Bronchial epithelial cell (primary cell): ENCODE data around the gene GBE1. TPM values are rescaled to one million over a fixed set of nuclear protein-coding genes. Genes with fewer than 3 reads are reported as not detected.

Experiments
- DNase-seq: peaks from one replicate; pipeline ENCODE4 v3.0.0-alpha.2; 2010; ENCODE audit warnings: low read depth
- FAIRE-seq: peaks from 2 replicates; lab custom pipeline; 2011; peaks lifted over from hg19 to GRCh38; lab: Jason Lieb, UNC
- H3K27me3 ChIP-seq: 2 replicates; pipeline ENCODE4 v1.5.1; 2011; ENCODE audit warnings: low read length; ENCODE audit not compliant: control insufficient read depth, insufficient read depth
- H3K36me3 ChIP-seq: 2 replicates; pipeline ENCODE4 v1.5.1; 2011; ENCODE audit warnings: low read length; ENCODE audit not compliant: control insufficient read depth, insufficient read depth
- H3K4me3 ChIP-seq: 2 replicates; pipeline ENCODE4 v1.5.1; 2011; ENCODE audit warnings: mild to moderate bottlenecking, low read depth, low read length, control low read depth
- CTCF ChIP-seq: IDR thresholded peaks from 2 replicates; pipeline ENCODE4 v1.5.1; 2011; ENCODE audit warnings: mild to moderate bottlenecking, moderate library complexity, low read length, control low read depth, inconsistent platforms; ENCODE audit not compliant: insufficient read depth, severe bottlenecking
- total RNA-seq: library from RNA; depleted of rRNA; stranded (reverse); fragments of >200 nt; gene quantifications from 2 replicates; pipeline ENCODE4 v1.2.1, GENCODE V29; 2014

The GBE1 gene
- total RNA-seq, 1 donor from 2014 or later = 94.0 TPM

- H3K36me3 ChIP-seq = peaks cover 3% of the 10 kb centered on the region
- no peak overlapping the region for H3K4me3 ChIP-seq
- DNase-seq = no peak
- H3K27me3 ChIP-seq = no peaks in the 10 kb centered on the region
- no peak for FAIRE-seq
- TF ChIP-seq CTCF = peak; percentile 3
Observed at GRCh38 chr3:81643721-81644120, 117.7 kb downstream of the GBE1 start.

GRCh38 chr3:81638480-81638879, 123.0 kb downstream of the GBE1 start:
- no peak for DNase-seq
- no peak overlapping the region for H3K4me3 ChIP-seq
- no peak for FAIRE-seq
- no peak for TF ChIP-seq CTCF
- H3K27me3 ChIP-seq = no peaks in the 10 kb centered on the region
- H3K36me3 ChIP-seq = peaks cover 2% of the 10 kb centered on the region

GRCh38 chr3:81632659-81633058, 128.8 kb downstream of the GBE1 start:
- TF ChIP-seq CTCF = no peak
- Histone ChIP-seq H3K36me3 (no peaks in the 10 kb centered on the region), H3K27me3 (no peaks in the 10 kb centered on the region), H3K4me3 (no peak overlapping the region)
- DNase-seq (no peak), FAIRE-seq (no peak)

GRCh38 chr3:81624756-81625155, 136.7 kb downstream of the GBE1 start:
- Histone ChIP-seq H3K4me3 (no peak overlapping the region), H3K36me3 (no peaks in the 10 kb centered on the region), H3K27me3 (no peaks in the 10 kb centered on the region)
- FAIRE-seq = no peak
- TF ChIP-seq CTCF = no peak
- DNase-seq = no peak

- DNase-seq = no peak
- no peak for FAIRE-seq
- Histone ChIP-seq H3K27me3 (no peaks in the 10 kb centered on the region), H3K4me3 (no peak overlapping the region), H3K36me3 (no peaks in the 10 kb centered on the region)
- TF ChIP-seq CTCF = no peak
Observed at GRCh38 chr3:81622395-81622794, 139.1 kb downstream of the GBE1 start.

- no peak for FAIRE-seq
- no peak for DNase-seq
- no peaks in the 10 kb centered on the region for H3K27me3 ChIP-seq
- H3K36me3 ChIP-seq = no peaks in the 10 kb centered on the region
- no peak for TF ChIP-seq CTCF
- no peak overlapping the region for H3K4me3 ChIP-seq
Observed at GRCh38 chr3:81621277-81621676, 140.2 kb downstream of the GBE1 start.
